WTC11 (cell line): ENCODE data around the gene TJP3.

Experiments
- CREB1 ChIP-seq: sonication (generic); formaldehyde crosslinking; IDR thresholded peaks from 2 replicates; pipeline ENCODE4 v1.8.0; 2023; ENCODE audit warnings: mild to moderate bottlenecking, missing genetic modification reagents
- CTCF ChIP-seq: fragments of 200-600 bp; IDR thresholded peaks from 2 replicates; pipeline ENCODE4 v1.8.0; 2022; ENCODE audit warnings: antibody characterized with exemption
- E2F1 ChIP-seq: sonication (generic); formaldehyde crosslinking; IDR thresholded peaks from 2 replicates; pipeline ENCODE4 v1.8.0; 2022; ENCODE audit warnings: mild to moderate bottlenecking, missing genetic modification reagents
- ETV6 ChIP-seq: sonication (generic); formaldehyde crosslinking; IDR thresholded peaks from 2 replicates; pipeline ENCODE4 v1.8.1; 2022; ENCODE audit warnings: mild to moderate bottlenecking, missing genetic modification reagents
- KAT7 ChIP-seq: sonication (generic); formaldehyde crosslinking; IDR thresholded peaks from 2 replicates; pipeline ENCODE4 v1.8.1; 2023; ENCODE audit warnings: missing genetic modification reagents, mild to moderate bottlenecking, borderline replicate concordance
- RORB ChIP-seq: fragments of 250-450 bp; sonication (Bioruptor Pico); IDR thresholded peaks from 2 replicates; pipeline ENCODE4 v1.9.0; 2021; ENCODE audit warnings: mild to moderate bottlenecking
- SP1 ChIP-seq: sonication (generic); formaldehyde crosslinking; conservative IDR thresholded peaks from 2 replicates; pipeline ENCODE4 v1.8.1; 2022; ENCODE audit warnings: missing genetic modification reagents
- TCF7 ChIP-seq: sonication (generic); formaldehyde crosslinking; IDR thresholded peaks from 2 replicates; pipeline ENCODE4 v1.8.0; 2022; ENCODE audit warnings: mild to moderate bottlenecking, low read depth, missing genetic modification reagents, moderate library complexity
- ZNF263 ChIP-seq: sonication (generic); formaldehyde crosslinking; IDR thresholded peaks from 2 replicates; pipeline ENCODE4 v1.8.1; 2022; ENCODE audit warnings: low read depth, mild to moderate bottlenecking, moderate library complexity, missing genetic modification reagents
- ZNF396 ChIP-seq: fragments of 250-450 bp; sonication (Bioruptor Pico); IDR thresholded peaks from 2 replicates; pipeline ENCODE4 v1.8.0; 2021; ENCODE audit warnings: mild to moderate bottlenecking, moderate library complexity, borderline replicate concordance
- ZNF423 ChIP-seq: fragments of 250-450 bp; sonication (Bioruptor Pico); IDR thresholded peaks from 2 replicates; pipeline ENCODE4 v2.1.2; 2022; ENCODE audit warnings: mild to moderate bottlenecking, moderate library complexity

GRCh38 chr19:3733549-3734309, 25.5 kb downstream of the TJP3 start:
- TF ChIP-seq CTCF: no peak
- no peak for TF ChIP-seq CREB1
- no peak for TF ChIP-seq KAT7
- no peak for TF ChIP-seq TCF7 (CRISPR knock-in tag)
- no peak for TF ChIP-seq E2F1 (CRISPR knock-in tag)
- no peak for TF ChIP-seq RORB (CRISPR knock-in tag)
- no peak for TF ChIP-seq ETV6
- no peak for TF ChIP-seq ZNF423 (CRISPR knock-in tag)
- no peak for TF ChIP-seq SP1 (CRISPR knock-in tag)
- no peak for TF ChIP-seq ZNF263 (CRISPR knock-in tag)
- no peak for TF ChIP-seq ZNF396 (CRISPR knock-in tag)
